Hepatocyte (in vitro differentiated cells): ENCODE data around the gene CYGB.

Experiments
- EZH2 ChIP-seq: fragments of 200-600 bp; sonication (generic); IDR thresholded peaks from 2 replicates; pipeline ENCODE4 v1.6.1; 2016; ENCODE audit warnings: antibody characterized with exemption, mild to moderate bottlenecking, borderline replicate concordance
- TF ChIP-seq, protein P1 (sequence below): fragments of 200-600 bp; sonication (generic); IDR thresholded peaks from 2 replicates; pipeline ENCODE4 v1.5.1; 2016; ENCODE audit warnings: antibody characterized with exemption, mild to moderate bottlenecking; ENCODE audit not compliant: poor library complexity

GRCh38 chr17:76553178-76553908 lies 15.8 kb upstream of the CYGB start:
- TF ChIP-seq, protein P1, sequence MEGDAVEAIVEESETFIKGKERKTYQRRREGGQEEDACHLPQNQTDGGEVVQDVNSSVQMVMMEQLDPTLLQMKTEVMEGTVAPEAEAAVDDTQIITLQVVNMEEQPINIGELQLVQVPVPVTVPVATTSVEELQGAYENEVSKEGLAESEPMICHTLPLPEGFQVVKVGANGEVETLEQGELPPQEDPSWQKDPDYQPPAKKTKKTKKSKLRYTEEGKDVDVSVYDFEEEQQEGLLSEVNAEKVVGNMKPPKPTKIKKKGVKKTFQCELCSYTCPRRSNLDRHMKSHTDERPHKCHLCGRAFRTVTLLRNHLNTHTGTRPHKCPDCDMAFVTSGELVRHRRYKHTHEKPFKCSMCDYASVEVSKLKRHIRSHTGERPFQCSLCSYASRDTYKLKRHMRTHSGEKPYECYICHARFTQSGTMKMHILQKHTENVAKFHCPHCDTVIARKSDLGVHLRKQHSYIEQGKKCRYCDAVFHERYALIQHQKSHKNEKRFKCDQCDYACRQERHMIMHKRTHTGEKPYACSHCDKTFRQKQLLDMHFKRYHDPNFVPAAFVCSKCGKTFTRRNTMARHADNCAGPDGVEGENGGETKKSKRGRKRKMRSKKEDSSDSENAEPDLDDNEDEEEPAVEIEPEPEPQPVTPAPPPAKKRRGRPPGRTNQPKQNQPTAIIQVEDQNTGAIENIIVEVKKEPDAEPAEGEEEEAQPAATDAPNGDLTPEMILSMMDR: no peak
- TF ChIP-seq EZH2: no peak
